DMS 273 (cell line): ENCODE data around the gene STAP2.

ENCODE experiments used
- DNase-seq: peaks from one replicate; lab custom pipeline; 2025; ENCODE audit not compliant: unreplicated experiment; lab: John Stamatoyannopoulos, UW

The STAP2 gene

GRCh38 chr19:4371247-4372164 is 32.9 kb upstream of the STAP2 start:
- peak; percentile 73 for DNase-seq

GRCh38 chr19:4370418-4371041 is 31.9 kb upstream of the STAP2 start:
- no peak for DNase-seq

GRCh38 chr19:4369888-4370260 is 31.2 kb upstream of the STAP2 start:
- DNase-seq, result peak; percentile 86

- DNase-seq, result no peak
Measured at GRCh38 chr19:4369109-4369887, 30.7 kb upstream of the STAP2 start.

GRCh38 chr19:4368128-4368820 is 29.6 kb upstream of the STAP2 start:
- peak; percentile 41 for DNase-seq

GRCh38 chr19:4367781-4368127 is 29.1 kb upstream of the STAP2 start:
- DNase-seq, result no peak

- no peak for DNase-seq
Measured at GRCh38 chr19:4367336-4367723, 28.7 kb upstream of the STAP2 start.

- no peak for DNase-seq
Measured at GRCh38 chr19:4366666-4367335, 28.2 kb upstream of the STAP2 start.

GRCh38 chr19:4365791-4366665 is 27.4 kb upstream of the STAP2 start:
- no peak for DNase-seq

- DNase-seq, result no peak
Measured at GRCh38 chr19:4365341-4365740, 26.7 kb upstream of the STAP2 start.

- no peak for DNase-seq
Measured at GRCh38 chr19:4363571-4364304, 25.1 kb upstream of the STAP2 start.

- peak; percentile 60 for DNase-seq
Measured at GRCh38 chr19:4362831-4363545, 24.4 kb upstream of the STAP2 start.

- DNase-seq, result peak; percentile 44
Measured at GRCh38 chr19:4362101-4362828, 23.6 kb upstream of the STAP2 start.

GRCh38 chr19:4361152-4362046 is 22.8 kb upstream of the STAP2 start:
- DNase-seq, result no peak

- DNase-seq, result peak; percentile 67
Measured at GRCh38 chr19:4360641-4361151, 22.1 kb upstream of the STAP2 start.

- DNase-seq, result no peak
Measured at GRCh38 chr19:4360081-4360569, 21.5 kb upstream of the STAP2 start.
